Measurements from ENCODE around the gene RAD54L2. TPM values are rescaled to one million over a fixed set of nuclear protein-coding genes. Genes with fewer than 3 reads are reported as not detected.

Gene RAD54L2
- total and polyA plus RNA-seq, 9 of the 15 experiments (the other 6 are each of a cell fraction or from before 2014, with no cell fraction given) = 1.3 to 12.2 (median 5.4) TPM

- no peak for TF ChIP-seq U2AF1 (optimal IDR thresholded peaks at IDR 0.05; ENCODE audit: low read depth, low read length)
- TF ChIP-seq ETS1 (conservative IDR thresholded peaks at IDR 0.05; ENCODE audit: control insufficient read depth, low read depth, low read length) = peak; percentile 51; the same call in 1 of the 2 replicates
- TF ChIP-seq TSC22D4 (tag; IDR thresholded peaks at IDR 0.05) = no peak
- peak; percentile 19; the same call in 1 of the 2 replicates for TF ChIP-seq NBN (IDR thresholded peaks at IDR 0.05; ENCODE audit: low read depth)
- no peak for TF ChIP-seq RBM17 (IDR thresholded peaks at IDR 0.05; ENCODE audit: borderline replicate concordance, low read depth, low read length)
- no peak for TF ChIP-seq ZNF449 (CRISPR knock-in tag; IDR thresholded peaks at IDR 0.05)
- peak; percentile 64 for TF ChIP-seq SUPT5H (IDR thresholded peaks at IDR 0.05)
- TF ChIP-seq RB1 (IDR thresholded peaks at IDR 0.05; ENCODE audit: low read depth) = peak; percentile 45
- no peak for TF ChIP-seq ZNF324 (CRISPR knock-in tag; IDR thresholded peaks at IDR 0.05)
- TF ChIP-seq MGA (IDR thresholded peaks at IDR 0.05) = peak; percentile 63
- no peak for TF ChIP-seq EZH2 (IDR thresholded peaks at IDR 0.05; ENCODE audit: borderline replicate concordance, low read depth, low read length)
- TF ChIP-seq SMARCA5 (IDR thresholded peaks at IDR 0.05) = no peak
Measured at GRCh38 chr3:51498876-51499738, 39.4 kb upstream of the RAD54L2 start (continued).

Measured in K562 (cell line).